Erythroblast (primary cell): ENCODE data around the gene TLK1.

Experiments
- GATA1 ChIP-seq: IDR thresholded peaks from 2 replicates; pipeline ENCODE4 v1.6.1; 2011; ENCODE audit warnings: low read depth, mild to moderate bottlenecking, control low read depth, low read length, moderate library complexity
- POLR2A ChIP-seq: IDR thresholded peaks from 2 replicates; pipeline ENCODE4 v1.6.1; 2011; ENCODE audit warnings: mild to moderate bottlenecking, low read length

DNA sequence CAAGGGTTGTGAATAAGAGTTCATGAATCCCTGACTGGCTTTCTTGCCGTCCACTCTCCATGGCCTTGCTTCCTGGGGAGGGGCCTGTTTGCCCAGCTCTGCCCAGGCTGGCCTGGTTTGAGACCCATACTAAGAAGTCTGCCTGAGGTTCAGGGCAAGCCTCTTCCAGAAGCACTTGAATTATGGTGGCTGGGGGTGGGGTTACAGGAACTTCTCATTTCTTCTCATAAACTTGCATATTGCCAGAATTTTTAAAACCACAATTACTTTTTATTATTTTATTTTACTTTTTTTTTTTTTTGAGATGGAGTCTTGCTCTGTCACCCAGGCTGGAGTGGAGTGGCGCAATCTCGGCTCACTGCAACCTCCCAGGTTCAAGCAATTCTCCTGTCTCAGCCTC is 189.6 kb downstream of the TLK1 start:
- TF ChIP-seq POLR2A (no peak), GATA1 (no peak)
